ENCODE measurements around the gene CEP131.

CEP131 gene

GRCh38 chr17:81182596-81182995 lies 40.2 kb downstream of the CEP131 start:
- no peak for DNase-seq

DNA sequence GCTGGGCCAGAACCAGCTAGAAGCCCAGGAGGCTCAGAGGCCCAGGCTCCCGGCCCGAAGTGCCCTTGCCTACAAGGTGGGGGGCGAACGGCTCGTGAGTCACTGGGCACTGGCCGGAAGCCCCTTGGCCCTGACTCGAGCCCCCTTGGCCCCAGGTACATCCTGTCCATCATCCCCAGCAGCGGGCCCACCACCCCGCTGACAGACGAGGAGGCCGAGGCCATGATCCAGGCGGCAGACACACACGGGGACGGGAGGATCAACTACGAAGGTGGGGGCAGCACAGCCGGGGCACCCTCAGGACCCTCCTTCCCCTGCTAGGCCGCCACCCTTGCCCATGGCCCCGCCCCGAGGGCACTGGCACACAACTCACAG lies 41.0 kb downstream of the CEP131 start:
- no peak for DNase-seq

DNA sequence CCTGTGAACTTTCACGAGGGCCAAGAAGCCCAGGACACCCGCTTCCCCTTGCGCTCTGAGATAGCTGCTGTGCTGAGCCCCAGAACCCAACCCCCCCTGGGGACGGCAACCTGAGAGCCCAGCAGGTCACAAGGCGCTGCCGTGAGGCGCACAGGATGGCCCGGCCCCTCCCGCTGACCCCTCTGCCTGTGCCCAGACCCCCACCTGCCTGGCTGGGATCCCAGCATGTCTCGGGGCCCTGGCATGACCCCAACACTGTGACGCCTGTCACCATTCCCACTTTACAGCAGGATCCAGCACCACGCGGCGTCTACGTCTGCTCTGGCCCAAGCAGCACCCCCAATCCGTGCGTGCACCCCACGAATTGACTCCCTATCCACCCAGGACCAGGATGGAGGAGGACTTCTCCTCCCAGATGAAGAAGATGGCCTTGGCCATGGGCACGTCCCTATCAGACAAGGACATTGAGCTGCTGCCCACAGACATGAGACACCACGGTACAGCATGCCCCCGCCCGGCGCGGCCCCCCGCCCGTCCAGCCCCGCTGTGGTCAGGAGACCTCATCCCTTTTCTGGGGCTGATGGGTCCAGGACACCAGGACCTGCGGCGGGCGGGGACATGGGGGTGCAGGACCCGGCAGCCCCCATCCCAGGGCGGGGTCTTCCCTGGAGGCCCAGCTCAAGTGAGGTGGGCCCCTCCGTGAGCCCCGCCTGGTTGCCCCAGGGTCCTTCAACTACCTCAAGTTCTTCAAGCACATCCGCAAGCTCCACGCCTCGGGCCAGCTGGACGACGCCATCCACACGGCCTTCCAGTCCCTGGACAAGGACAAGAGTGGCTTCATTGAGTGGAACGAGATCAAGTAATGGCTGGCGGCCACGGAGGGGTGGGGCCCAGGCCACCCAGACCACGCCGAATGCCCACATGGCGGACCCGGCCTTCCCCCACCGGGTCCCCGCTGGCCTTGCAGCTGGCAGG lies 41.6 kb downstream of the CEP131 start:
- DNase-seq: no peak

GRCh38 chr17:81179861-81180260 lies 42.9 kb downstream of the CEP131 start:
- no peak for DNase-seq

GRCh38 chr17:81179220-81179619 lies 43.5 kb downstream of the CEP131 start:
- DNase-seq: no peak

DNA sequence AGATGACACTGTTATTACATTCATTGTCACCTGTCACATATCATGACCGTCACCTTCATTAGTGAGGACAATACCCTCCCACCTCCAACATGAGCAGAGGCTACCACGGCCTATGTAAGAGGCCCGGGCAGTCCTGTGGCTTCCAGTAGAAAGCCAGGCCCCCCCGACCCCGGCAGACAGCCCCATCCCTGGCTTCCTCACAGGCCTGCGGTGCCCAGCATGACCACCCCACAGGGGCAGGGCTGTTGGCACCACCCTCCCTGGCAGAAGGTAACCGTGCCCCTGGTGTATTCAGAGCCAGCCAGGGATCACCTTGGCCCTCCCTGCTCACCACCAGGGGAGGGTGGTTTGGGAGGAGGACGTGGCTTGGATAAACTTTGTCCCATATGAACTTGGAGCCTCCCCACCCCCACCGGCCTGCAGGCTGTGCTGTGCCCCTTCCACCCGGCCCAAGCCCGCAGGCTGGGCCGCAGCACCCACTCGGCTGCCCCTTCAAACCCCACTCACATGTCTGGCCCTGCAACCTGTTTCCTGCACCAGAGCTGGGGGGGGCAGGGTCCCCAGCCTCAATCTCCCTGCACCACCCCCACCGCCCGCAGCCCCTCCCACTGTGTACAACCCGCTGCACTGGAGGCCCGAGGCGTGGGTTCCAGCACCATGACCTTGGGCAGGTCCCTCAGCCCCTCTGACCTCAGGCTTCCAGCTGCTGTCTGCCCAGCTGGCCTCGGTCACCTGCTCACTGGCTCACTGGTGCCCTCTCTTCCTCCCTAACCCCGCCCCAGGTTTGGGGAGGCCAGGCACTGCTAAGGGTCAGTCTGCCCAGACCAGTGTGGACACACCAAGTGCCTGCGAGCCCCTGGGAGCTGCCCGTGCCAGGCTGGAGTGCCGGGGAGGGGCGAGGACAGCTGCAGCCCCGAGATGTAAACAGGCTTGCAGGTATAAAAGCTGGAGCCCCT lies 44.4 kb downstream of the CEP131 start:
- DNase-seq: no peak

GRCh38 chr17:81176666-81177065 lies 46.1 kb downstream of the CEP131 start:
- DNase-seq: no peak

DNA sequence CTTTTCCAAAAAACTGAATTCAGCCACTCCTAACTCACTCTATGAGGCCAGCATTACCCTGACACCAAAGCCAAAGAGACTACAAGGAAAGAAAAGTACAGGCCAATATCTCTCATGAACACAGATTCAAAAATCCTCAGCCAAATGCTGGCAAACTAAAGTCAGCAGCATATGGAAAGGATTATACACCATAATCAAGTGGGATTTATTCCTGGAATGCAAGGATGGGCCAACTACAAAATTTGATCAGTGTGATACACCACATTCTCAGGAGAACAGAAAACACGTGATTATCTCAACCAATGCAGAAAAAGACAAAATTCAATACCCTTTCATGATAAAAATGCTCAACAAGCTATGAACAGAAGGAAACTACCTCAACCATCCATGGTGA lies 49.0 kb downstream of the CEP131 start:
- DNase-seq: no peak

DNA sequence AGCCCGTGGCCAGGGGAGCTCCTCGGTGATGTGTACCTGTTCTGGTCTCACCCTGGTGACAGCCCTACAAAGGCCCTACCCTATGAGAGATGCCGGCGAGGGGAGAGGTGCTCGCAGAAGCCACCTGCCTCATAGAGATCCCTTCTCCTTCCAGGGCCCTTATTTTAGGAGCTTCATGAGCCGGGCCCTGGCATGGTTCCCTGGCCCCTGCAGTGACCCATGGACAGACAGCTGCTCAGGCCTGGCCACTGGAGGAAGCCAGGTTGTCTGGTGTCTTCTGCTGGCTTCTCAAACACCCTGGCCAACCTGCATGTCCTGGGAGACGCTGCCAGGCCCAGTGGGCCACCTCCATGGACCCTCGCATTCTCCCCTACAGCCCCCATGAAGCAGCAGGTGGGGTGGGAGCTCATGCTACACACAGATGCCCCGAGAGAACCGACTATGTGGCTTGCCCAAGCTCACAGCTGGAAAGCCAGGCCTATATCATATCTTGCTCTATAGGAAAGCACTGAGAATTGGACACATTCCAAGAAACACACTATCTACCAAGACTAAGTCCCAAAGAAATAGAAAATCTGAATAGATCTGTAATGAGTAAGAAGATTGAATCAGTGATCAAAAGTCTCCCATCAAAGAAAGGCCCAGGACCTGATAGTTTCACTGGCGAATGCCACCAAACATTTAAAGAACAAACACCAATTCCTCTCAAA lies 49.6 kb downstream of the CEP131 start:
- DNase-seq: no peak

- no peak for DNase-seq
Observed at GRCh38 chr17:81171941-81172340, 50.8 kb downstream of the CEP131 start.

GRCh38 chr17:81170727-81171494 lies 51.9 kb downstream of the CEP131 start:
- peak; percentile 54 for DNase-seq

DNA sequence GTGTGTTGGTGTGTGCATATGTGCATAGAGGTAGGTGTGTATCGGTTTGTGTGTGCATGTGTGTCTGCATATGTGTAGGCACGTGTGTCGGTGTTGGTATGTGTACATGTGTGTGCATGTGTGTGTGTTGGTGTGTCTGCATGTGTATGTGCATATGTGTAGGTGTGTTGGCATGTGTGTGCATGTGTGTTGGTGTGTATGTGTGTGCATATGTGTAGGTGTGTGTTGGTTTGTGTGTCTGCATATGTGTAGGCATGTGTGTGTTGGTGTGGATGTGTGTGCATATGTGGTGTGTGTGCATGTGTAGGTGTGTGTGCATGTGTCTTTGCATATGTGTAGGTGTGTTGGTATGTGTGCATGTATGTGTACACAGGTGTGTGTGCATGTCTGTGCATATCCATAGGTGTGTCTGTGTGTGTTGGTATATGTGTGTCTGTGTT lies 52.9 kb downstream of the CEP131 start:
- DNase-seq: no peak

DNA sequence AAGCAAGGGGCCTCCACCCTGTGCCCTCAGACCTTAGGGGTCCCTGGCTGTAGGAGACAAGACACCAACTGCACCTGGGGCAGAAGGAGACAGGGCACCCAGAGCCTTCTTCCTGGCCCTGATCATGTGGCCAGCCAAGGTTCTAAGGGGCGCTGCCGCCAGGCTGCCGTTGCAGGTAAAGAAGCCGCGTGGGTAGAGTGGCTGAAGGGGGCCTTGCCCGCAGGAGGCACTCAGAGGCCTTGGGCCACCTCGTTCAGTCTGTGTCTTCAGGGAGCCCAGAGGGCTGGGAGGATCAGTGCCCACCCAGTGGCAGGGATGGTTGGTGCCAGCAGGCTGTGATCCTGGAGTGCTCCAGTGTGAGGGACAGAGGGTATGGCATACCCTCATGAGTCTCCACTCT lies 55.1 kb downstream of the CEP131 start:
- DNase-seq: no peak

- DNase-seq: no peak
Observed at GRCh38 chr17:81167194-81167524, 55.6 kb downstream of the CEP131 start.

DNA sequence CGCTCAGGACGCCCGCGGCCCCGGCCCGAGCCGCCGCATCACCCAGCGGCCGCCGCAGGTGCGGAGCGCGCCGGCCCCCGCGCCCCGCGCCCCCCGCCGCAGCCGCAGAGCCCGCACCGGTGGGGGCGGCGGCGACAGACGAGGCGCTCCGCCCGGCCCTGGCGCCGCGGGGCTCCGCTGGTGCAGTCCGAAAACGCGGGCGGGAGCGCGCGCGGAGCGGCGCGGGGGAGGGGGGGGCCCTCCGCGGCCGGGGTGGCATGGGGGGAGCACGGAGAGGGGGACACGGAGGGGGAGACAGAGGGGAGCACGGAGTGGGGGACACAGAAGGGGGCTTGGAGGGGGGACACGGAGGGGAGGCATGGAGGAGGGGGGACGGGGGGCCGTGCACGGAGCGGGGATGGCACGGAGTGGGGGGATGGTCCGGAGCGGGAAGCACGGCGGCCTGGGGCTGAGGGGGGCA lies 56.7 kb downstream of the CEP131 start, which contains the start of gene AATK:
AATK (minus strand) TSS at position 189 of the 460 bp plus-strand sequence. CDS start 229 bp downstream, outside the sequence.
- DNase-seq: no peak

GRCh38 chr17:81165246-81166032 lies 57.3 kb downstream of the CEP131 start, which contains the start of gene PVALEF:
Gene PVALEF, plus strand, starts transcription at chr17:81165507. Its CDS starts 15,720 bp downstream, at chr17:81181227.
- DNase-seq: peak; percentile 46

GRCh38 chr17:81164371-81165245 lies 58.2 kb downstream of the CEP131 start:
- peak; percentile 94 for DNase-seq

DNA sequence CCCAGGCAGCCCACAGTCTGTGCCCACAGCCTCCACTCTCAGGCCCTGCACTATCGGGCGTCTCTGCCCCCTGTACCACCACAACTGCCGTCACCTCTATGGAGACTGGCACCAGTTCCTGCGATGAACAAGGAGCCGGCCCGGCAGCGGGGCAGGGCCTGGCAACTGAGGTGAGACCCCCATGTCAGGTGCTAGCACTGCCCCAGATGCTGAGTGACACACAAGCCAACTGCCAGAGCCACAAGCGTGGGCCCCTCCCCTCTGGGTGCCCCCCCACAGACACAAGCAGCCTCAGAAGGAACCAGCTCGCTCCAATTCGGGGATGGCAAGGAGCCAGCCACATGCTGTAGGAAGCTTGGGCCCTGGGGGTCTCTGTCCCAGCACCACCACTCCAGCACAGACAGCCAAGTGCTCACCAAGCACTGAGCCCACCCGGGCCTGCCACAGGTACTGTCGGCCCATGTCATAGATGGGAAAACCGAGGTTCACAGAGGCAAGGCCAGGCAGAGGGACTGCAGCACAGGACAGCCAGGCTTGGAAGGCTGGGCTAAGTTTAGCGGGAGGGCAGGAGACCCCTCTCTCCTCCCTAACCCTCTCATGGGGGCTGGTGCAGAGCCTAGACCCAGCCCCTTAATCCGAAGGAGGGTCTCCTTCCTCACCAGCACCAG lies 58.9 kb downstream of the CEP131 start:
- DNase-seq: no peak

GRCh38 chr17:81163051-81163695 lies 59.6 kb downstream of the CEP131 start:
- no peak for DNase-seq
